Sigmoid colon (tissue), 7 donors: ENCODE results near the gene EPG5. TPM values are rescaled to one million over a fixed set of nuclear protein-coding genes. Genes with fewer than 3 reads are reported as not detected.

Experiments
- DNase-seq: peaks from one replicate; pipeline ENCODE4 v3.0.0-alpha.2; 2019
- H3K27ac ChIP-seq, 4 donors: fragments of 200-600 bp; sonication (generic); one replicate each; pipeline ENCODE4 v1.5.1; 2016 to 2019; ENCODE audit warnings: mild to moderate bottlenecking in 1 of 4
- H3K27me3 ChIP-seq, 3 donors: fragments of 200-600 bp; sonication (generic); one replicate each; pipeline ENCODE4 v1.5.1; 2019; ENCODE audit warnings: mild to moderate bottlenecking in 1 of 3
- H3K36me3 ChIP-seq, 4 donors: fragments of 200-600 bp; sonication (generic); one replicate each; pipeline ENCODE4 v1.5.1; 2016 to 2019
- H3K4me1 ChIP-seq, 4 donors: fragments of 200-600 bp; sonication (generic); one replicate each; pipeline ENCODE4 v1.5.1; 2017 to 2019
- H3K4me3 ChIP-seq, 4 donors: fragments of 200-600 bp; sonication (generic); one replicate each; pipeline ENCODE4 v1.5.1; 2017 to 2019; ENCODE audit warnings: mild to moderate bottlenecking in 2 of 4, moderate library complexity in 1 of 4
- H3K9me3 ChIP-seq, 4 donors: fragments of 200-600 bp in 3 of 4; sonication (generic) in 3 of 4; one replicate each; pipeline versions ENCODE4 v1.5.1 to v1.6.1; 2013 to 2019
- POLR2AphosphoS5 ChIP-seq, 4 donors: sonication (generic); formaldehyde crosslinking; IDR thresholded peaks; one replicate each; pipeline ENCODE4 v1.6.1; 2017; ENCODE audit warnings: antibody characterized with exemption in 4 of 4
- WGBS, 2 donors: extraction: QIAGEN DNeasy Blood & Tissue Kit; methylation state at CpG; one replicate each; pipeline ENCODE4 v1.1.7; 2013; 5-methylcytosine and 5-hydroxymethylcytosine counted together
- intact Hi-C: fragments of 100-400 bp; cut with DNase I; formaldehyde crosslinking; loops from one replicate; pipeline ENCODE4 v1.15.1; 2023
- polyA plus RNA-seq, 3 donors: library from polyadenylated mRNA; stranded (reverse); fragments of 200-250 nt; gene quantifications; one replicate each; pipeline ENCODE4 v1.2.3, GENCODE V29; 2013
- small RNA-seq, 3 donors: library from RNA; depleted of rRNA; stranded (forward); fragments of <200 nt; gene quantifications; one replicate each; pipeline ENCODE3, GENCODE V24; 2016
- total RNA-seq, 4 donors: library from RNA; depleted of rRNA; stranded (reverse); fragments of >200 nt; gene quantifications; one replicate each; pipeline ENCODE4 v1.1.0, GENCODE V29; 2016
- TF ChIP-seq, protein P1 (sequence below), 4 experiments: fragments of 450-650 bp in 3 of 4; fragments of 200-600 bp in 1 of 4; IDR thresholded peaks; one replicate each; pipeline ENCODE4 v1.5.1; 2016 to 2019; ENCODE audit warnings: antibody characterized with exemption in 4 of 4, mild to moderate bottlenecking in 3 of 4, moderate library complexity in 2 of 4
- donor health status: healthy with polysubstance abuse.
- donor health status: Bipolar disorder and iron deficiency.
- donor health status: healthy.

Gene EPG5
- total and polyA plus RNA-seq, 7 donors, result 3.7 to 29.1 (median 17.1) TPM

DNA sequence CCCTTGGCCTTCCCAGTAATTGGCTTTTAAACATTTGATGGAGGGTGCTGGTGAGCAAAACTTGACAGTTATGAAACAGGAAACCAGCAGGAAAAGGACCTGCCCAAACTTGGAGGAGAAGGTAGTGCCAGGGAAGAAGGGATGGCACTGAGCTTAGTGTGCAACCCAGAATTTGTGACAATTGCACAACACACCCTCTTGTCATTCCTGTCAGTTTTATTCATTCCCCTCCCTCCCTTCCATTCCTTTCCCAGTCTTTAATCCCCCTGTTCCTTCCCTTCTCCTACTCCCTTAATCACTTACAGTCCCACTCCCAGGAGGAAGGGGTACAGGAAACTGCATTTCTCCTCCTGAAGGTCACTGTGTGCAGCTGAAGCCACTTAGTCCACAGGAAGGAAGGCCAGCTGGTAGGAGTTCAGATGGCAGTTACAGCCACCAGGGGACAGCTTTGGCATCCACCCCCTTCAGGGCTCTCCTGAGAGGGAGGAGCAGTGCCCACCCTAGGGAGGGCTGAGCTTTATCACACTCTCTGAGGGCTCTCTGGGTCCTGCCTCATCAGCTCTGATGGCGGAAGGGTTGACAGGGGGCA is 165.6 kb downstream of the EPG5 start:
- intact Hi-C loops, result no loop called here
- Histone ChIP-seq H3K4me3 (no peak overlapping the region), H3K4me1 (no peaks in the 10 kb centered on the region)

More for the DNA sequence above, 165.6 kb downstream of the EPG5 start:
- Histone ChIP-seq H3K27me3 (no peaks in the 10 kb centered on the region), H3K9me3 (peaks cover 0 to 6% (median 0%) of the 10 kb centered on the region in 4 donors), H3K27ac (no peak overlapping the region), H3K36me3 (no peaks in the 10 kb centered on the region)
- no peak for TF ChIP-seq POLR2AphosphoS5 (IDR thresholded peaks at IDR 0.05)
- TF ChIP-seq, protein P1, sequence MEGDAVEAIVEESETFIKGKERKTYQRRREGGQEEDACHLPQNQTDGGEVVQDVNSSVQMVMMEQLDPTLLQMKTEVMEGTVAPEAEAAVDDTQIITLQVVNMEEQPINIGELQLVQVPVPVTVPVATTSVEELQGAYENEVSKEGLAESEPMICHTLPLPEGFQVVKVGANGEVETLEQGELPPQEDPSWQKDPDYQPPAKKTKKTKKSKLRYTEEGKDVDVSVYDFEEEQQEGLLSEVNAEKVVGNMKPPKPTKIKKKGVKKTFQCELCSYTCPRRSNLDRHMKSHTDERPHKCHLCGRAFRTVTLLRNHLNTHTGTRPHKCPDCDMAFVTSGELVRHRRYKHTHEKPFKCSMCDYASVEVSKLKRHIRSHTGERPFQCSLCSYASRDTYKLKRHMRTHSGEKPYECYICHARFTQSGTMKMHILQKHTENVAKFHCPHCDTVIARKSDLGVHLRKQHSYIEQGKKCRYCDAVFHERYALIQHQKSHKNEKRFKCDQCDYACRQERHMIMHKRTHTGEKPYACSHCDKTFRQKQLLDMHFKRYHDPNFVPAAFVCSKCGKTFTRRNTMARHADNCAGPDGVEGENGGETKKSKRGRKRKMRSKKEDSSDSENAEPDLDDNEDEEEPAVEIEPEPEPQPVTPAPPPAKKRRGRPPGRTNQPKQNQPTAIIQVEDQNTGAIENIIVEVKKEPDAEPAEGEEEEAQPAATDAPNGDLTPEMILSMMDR (IDR thresholded peaks at IDR 0.05), result no peak
- 90 to 95% methylated on average over 1 of the region's 1 CpG for WGBS, 2 donors
- DNase-seq, result no peak

Small RNA genes within 50 kb of the gene (small RNA-seq; reads per million reads assigned to genes)
- gene RN7SKP26, result 0 reads per million in 3 donors

Other genes with a start within 250 kb of the EPG5 start
- 10 to 100 TPM in 1 of 4 donors, 1 to 10 TPM in 2, not detected in 1; 1.3 to 14.4 (median 2.1) TPM for gene SLC14A1, start 243.1 kb downstream of the EPG5 start, total RNA-seq
- 1 to 10 TPM in 1 of 3 donors, under 1 TPM in 1, not detected in 1; 0.69 to 1.6 TPM for gene SLC14A1, start 243.1 kb downstream of the EPG5 start, polyA plus RNA-seq
- gene SIGLEC15, start 141.7 kb downstream of the EPG5 start, total RNA-seq, result under 1 TPM in 1 of 4 donors, not detected in 3; 0.16 TPM
- gene SIGLEC15, start 141.7 kb downstream of the EPG5 start, polyA plus RNA-seq, result under 1 TPM; 0.09 to 0.60 (median 0.46) TPM
- gene PSTPIP2, start 104.9 kb upstream of the EPG5 start, total RNA-seq, result 10 to 100 TPM in 2 of 4 donors, 1 to 10 TPM in 2; 7.6 to 15.0 (median 10.8) TPM
- gene PSTPIP2, start 104.9 kb upstream of the EPG5 start, polyA plus RNA-seq, result 1 to 10 TPM; 4.2 to 5.9 (median 5.1) TPM
- gene ATP5F1A, start 131.0 kb upstream of the EPG5 start, total RNA-seq, result 100 to 1,000 TPM; 338 to 549 (median 474) TPM
- gene ATP5F1A, start 131.0 kb upstream of the EPG5 start, polyA plus RNA-seq, result 100 to 1,000 TPM; 549 to 768 (median 601) TPM
- gene HAUS1, start 137.1 kb upstream of the EPG5 start, total RNA-seq, result 10 to 100 TPM; 24.2 to 62.1 (median 43.5) TPM
- 10 to 100 TPM; 24.0 to 26.8 (median 26.8) TPM for gene HAUS1, start 137.1 kb upstream of the EPG5 start, polyA plus RNA-seq